PC-3 (cell line): Measurements from ENCODE around the gene GALR1.

Source experiments
- EZH2 ChIP-seq: fragments of 300-600 bp; sonication (generic); IDR thresholded peaks from one replicate; pipeline ENCODE4 v1.6.1; 2017; ENCODE audit warnings: antibody characterized with exemption, mild to moderate bottlenecking, low read length; ENCODE audit not compliant: unreplicated experiment
- TF ChIP-seq, protein P1 (sequence below): fragments of 300-600 bp; sonication (generic); conservative IDR thresholded peaks from 2 replicates; pipeline ENCODE4 v1.5.1; 2017; ENCODE audit warnings: antibody characterized with exemption, low read depth, mild to moderate bottlenecking, low read length

DNA sequence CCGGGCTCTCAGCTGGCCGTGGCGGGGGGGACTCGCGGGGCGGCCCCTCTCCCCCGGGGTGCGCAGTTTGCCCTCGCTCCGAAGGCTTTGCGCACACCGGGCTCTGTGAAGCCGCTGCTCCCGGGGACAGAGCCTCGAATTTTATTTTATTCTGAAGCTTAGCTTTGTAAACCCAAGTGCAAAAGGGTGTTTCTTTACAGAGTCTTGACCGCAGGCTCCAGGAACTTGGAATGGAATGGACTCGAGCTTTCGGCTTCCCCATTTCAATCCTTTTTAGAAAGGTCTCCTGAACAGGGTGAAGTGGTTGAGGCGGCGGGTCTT is 2.0 kb downstream of the GALR1 start:
- no peak for TF ChIP-seq EZH2
- TF ChIP-seq, protein P1, sequence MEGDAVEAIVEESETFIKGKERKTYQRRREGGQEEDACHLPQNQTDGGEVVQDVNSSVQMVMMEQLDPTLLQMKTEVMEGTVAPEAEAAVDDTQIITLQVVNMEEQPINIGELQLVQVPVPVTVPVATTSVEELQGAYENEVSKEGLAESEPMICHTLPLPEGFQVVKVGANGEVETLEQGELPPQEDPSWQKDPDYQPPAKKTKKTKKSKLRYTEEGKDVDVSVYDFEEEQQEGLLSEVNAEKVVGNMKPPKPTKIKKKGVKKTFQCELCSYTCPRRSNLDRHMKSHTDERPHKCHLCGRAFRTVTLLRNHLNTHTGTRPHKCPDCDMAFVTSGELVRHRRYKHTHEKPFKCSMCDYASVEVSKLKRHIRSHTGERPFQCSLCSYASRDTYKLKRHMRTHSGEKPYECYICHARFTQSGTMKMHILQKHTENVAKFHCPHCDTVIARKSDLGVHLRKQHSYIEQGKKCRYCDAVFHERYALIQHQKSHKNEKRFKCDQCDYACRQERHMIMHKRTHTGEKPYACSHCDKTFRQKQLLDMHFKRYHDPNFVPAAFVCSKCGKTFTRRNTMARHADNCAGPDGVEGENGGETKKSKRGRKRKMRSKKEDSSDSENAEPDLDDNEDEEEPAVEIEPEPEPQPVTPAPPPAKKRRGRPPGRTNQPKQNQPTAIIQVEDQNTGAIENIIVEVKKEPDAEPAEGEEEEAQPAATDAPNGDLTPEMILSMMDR = no peak
